ENCODE data around the gene CEMP1.

CEMP1 gene

GRCh38 chr16:2518823-2519710, 12.1 kb downstream of the CEMP1 start:
- ATAC-seq: no peak

- ATAC-seq: no peak
Observed at GRCh38 chr16:2517954-2518605, 13.1 kb downstream of the CEMP1 start.

GRCh38 chr16:2516391-2517240, 14.6 kb downstream of the CEMP1 start:
- ATAC-seq: no peak

DNA sequence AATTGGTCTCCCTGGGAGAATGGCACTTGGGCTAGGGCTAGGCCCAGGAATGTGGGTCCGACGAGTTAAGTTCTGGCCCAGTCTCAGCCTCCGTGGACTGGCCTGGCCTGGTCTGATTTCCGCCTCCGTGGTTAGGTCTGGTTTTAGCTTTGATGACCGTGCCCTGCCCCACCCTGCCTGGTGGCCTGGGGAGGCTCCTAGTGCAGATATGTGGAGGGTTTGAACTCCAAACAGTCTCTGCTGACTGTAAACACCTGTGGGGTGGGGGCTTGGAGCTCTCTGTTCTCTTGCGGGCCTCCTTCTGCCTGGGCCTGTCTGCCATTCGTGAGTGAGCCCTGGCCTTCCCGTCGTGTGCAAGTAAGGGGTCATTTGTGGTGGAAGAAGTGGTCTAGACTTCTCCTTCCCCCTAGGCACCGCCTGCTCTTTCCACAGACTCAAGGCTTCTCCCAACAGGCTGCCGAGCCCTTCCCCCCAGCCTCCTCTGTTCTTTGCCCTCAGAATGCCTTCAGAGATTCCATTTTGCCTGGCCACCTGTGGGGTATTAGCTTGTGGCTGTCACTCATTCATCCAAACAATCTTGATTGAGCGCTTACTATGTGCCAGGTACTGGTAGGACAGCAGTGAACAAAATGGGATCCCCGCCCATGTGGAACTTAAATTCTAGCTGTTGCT, 15.9 kb downstream of the CEMP1 start:
- ATAC-seq: no peak

GRCh38 chr16:2514333-2515179, 16.7 kb downstream of the CEMP1 start:
- ATAC-seq: no peak

GRCh38 chr16:2513405-2514332, 17.5 kb downstream of the CEMP1 start, which contains the start of gene ATP6V0C:
ATP6V0C (plus strand) TSS chr16:2513952; CDS start chr16:2514104, 152 bp downstream.
- peak; percentile 86 to 89 for ATAC-seq

- ATAC-seq: no peak
Observed at GRCh38 chr16:2512735-2513404, 18.3 kb downstream of the CEMP1 start.

DNA sequence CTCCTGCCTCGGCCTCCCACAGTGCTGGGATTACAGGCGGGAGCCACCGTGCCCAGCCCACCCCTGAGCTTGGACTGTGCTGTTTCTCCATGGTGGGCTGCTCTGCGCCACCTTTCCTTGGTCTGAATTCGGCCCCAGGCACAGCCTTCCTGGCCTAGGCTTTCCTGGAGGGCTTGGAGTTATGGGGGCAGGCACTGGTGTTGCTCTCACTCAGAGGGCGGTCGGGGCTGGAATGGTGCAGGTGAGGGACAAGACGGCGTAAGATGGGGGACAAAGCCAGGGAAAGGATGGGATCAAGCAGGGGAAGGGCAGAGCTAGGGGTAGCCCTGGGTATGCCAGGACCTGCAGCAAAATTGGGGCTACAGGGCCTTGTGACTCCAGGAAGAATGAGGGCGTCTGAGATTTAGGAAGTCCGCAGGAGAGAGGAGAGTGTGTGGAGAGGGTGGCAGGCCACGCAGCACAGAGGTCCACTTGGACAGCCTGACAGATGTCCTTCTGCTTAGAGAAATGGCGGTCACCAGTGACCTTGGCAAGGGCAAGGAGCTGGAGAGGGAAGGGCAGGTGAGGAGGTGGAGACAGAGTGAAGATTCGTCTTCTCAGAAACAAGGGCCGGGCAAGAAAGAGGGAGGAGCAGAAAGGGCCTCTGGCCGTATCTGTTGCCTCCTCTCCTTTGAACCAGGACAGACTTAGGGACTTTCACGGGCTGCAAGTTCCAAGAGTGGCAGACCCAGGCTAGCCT, 19.0 kb downstream of the CEMP1 start:
- no peak for ATAC-seq

- ATAC-seq: no peak
Observed at GRCh38 chr16:2511128-2511800, 19.9 kb downstream of the CEMP1 start.

GRCh38 chr16:2508722-2509400, 22.3 kb downstream of the CEMP1 start:
- no peak for ATAC-seq

GRCh38 chr16:2507665-2508064, 23.5 kb downstream of the CEMP1 start:
- no peak for ATAC-seq

DNA sequence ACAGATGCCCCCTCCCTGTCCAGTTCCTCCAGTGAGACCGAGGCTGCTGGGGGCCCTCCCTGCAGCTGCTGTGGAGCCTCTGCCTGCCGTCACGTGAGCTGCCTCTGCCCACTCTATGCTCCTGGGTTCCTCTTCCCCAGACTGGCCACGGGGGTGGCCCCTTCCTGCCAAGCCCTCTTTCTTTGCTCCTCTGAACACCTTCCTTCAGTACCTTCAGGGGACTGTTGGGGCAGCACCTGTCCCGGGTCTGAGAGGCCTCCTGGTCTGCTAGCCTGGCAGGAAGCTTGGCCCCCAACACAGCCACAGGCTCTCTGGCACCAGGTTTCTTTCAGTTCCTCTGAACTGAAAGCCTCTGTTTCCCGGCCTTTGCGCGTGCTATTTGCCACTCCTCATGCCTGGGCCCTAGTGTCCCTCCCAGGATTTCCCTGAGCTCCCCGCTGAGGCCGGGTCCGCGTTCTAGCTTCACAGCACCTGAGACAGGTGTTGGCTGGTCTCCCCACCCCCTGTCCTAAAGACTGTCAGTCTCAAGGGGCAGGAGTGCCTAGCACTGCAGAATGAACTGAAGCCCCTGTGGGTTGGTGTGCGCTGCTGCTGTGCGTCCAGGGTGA, 24.1 kb downstream of the CEMP1 start:
- peak; percentile 39 to 43 for ATAC-seq

DNA sequence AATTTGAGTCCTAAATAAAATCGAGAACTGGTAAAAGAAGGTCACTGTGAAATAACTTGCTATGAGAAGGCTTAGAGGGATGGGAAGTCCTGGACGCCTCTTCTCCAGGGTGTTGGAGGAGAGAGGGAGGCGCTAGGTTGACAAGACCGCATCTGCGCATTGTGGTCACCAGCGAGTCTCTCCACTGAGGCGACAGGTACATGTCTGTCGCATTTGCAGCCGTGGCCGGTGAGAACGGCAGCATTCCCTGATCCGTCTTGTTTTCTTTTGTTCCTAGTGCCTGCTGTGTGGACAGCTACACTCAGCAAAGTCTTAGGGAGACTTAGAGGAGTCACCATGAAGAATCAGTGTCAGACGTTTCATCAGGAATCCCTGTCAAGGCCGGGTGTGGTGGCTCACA, 25.5 kb downstream of the CEMP1 start:
- no peak for ATAC-seq

DNA sequence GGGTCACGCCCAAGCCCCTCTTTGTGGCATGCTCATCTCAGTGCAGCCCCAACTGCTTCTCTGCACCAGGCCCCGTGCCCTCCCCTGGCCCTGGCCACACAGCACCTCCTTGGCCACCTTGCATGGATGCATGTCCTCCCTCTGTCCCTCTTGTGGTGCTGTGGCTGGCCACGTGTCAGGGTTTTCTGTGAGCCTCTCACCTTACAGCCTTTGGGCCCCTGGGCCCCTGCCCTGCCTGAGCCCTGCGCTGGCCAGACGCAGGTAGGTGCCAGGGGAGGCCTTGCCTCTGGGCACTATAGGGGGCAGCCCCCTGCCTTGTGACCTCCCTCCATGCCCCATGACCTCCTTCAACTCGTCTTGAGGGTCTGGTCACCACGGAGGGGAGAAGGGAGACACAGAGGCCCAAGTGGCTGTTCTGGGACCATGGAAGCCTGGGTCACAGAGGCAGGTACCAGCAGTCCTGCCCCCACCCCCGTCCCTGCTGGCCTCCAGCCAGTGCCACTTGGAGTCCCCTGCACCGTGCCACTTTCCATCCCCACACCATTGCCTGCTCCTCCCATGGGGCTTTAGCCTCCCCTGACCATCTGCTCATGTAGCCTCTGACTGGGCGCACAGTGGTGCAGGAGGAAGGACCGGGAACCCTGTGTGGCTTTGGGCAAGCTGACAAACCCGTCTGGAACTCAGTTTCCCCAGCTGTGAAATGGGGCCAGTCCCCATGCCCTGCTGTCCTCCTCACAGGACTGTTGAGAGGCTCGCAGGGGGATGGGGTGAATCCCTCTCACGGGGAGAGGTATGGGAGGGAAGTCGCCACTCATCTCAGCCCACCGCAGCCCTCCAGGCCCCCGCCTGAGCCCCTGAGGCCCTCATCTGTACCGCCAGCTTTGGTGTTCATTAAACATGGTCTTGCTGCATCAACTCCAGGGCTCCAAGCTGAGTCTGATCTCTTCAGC, 29.0 kb downstream of the CEMP1 start:
- ATAC-seq: no peak

GRCh38 chr16:2500918-2501750, 30.1 kb downstream of the CEMP1 start:
- peak; percentile 92 to 98 for ATAC-seq
